ENCODE data around the gene UNC5A.

UNC5A gene

DNA sequence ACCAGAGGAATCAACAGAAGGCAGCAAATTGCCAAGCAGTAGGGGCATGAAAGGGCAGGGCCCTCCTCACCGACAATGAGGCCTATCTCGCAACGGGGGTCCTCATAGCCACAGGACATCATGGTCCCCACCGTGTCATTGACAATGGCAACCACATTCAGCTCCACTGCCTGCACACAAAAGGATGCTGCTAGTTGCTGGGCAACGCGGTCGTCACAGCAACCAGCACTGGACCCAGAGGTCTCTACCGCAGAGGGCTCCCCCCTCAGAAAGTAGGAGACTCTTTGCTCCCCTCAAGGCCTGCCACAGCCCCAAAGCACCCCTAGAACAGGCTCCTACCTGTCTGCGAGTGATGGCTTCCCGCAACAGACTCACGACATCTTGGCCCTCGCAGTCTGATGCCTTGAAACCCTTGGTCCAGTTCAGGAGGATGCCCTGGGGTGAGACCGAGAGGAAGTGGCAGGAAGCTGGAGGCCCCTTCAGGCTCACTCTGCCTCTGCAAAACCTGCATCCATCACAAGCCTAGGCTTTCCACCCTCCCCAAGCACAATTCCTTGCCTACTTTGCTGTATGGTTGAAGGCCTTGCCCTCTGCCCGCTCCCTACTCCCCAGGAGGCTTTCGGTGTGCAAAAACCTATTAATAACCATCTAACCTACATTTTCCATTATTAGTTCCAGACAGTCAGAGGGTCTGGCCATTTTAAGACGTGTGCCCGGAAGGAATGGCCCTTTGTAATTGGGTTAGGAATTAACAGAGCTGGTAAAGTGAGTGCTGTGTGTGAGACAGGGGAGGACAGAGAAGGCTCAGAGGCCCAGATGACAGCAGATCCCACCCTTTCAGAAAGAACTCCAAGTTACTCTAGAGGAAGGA is 73.6 kb downstream of the UNC5A start:
- TF ChIP-seq, protein P1, sequence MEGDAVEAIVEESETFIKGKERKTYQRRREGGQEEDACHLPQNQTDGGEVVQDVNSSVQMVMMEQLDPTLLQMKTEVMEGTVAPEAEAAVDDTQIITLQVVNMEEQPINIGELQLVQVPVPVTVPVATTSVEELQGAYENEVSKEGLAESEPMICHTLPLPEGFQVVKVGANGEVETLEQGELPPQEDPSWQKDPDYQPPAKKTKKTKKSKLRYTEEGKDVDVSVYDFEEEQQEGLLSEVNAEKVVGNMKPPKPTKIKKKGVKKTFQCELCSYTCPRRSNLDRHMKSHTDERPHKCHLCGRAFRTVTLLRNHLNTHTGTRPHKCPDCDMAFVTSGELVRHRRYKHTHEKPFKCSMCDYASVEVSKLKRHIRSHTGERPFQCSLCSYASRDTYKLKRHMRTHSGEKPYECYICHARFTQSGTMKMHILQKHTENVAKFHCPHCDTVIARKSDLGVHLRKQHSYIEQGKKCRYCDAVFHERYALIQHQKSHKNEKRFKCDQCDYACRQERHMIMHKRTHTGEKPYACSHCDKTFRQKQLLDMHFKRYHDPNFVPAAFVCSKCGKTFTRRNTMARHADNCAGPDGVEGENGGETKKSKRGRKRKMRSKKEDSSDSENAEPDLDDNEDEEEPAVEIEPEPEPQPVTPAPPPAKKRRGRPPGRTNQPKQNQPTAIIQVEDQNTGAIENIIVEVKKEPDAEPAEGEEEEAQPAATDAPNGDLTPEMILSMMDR (IDR thresholded peaks at IDR 0.05; ENCODE audit: low read depth, low read length) = no peak
- in situ Hi-C loops (cut with HindIII; ENCODE audit: low sequenced_read_pairs) = no loop called here
- DNase-seq (ENCODE audit: low read depth, low spot score) = no peak
- H3K4me3 ChIP-seq (ENCODE audit: low read depth, low read length) = no peak overlapping the region

DNA sequence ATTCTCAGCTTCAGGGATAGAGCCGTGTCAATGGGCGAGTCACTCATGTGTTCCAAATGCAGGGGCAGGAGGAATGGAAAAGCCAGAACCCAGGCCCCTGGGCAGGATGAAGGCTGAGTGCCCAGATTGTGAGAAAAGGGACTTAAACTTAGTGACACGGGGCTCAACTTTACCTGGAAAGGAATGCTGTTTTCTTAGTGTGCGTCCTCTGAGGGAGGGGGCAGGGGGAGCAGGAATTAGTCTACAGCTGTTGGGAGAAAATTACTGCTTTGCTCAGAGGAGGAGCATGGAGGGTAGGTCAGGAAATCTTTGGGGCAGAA is 74.2 kb downstream of the UNC5A start:
- H3K4me3 ChIP-seq (ENCODE audit: low read depth, low read length) = no peak overlapping the region
- TF ChIP-seq, protein P1 (IDR thresholded peaks at IDR 0.05; ENCODE audit: low read depth, low read length) = no peak
- DNase-seq (ENCODE audit: low read depth, low spot score) = no peak
- in situ Hi-C loops (cut with HindIII; ENCODE audit: low sequenced_read_pairs) = no loop called here

DNA sequence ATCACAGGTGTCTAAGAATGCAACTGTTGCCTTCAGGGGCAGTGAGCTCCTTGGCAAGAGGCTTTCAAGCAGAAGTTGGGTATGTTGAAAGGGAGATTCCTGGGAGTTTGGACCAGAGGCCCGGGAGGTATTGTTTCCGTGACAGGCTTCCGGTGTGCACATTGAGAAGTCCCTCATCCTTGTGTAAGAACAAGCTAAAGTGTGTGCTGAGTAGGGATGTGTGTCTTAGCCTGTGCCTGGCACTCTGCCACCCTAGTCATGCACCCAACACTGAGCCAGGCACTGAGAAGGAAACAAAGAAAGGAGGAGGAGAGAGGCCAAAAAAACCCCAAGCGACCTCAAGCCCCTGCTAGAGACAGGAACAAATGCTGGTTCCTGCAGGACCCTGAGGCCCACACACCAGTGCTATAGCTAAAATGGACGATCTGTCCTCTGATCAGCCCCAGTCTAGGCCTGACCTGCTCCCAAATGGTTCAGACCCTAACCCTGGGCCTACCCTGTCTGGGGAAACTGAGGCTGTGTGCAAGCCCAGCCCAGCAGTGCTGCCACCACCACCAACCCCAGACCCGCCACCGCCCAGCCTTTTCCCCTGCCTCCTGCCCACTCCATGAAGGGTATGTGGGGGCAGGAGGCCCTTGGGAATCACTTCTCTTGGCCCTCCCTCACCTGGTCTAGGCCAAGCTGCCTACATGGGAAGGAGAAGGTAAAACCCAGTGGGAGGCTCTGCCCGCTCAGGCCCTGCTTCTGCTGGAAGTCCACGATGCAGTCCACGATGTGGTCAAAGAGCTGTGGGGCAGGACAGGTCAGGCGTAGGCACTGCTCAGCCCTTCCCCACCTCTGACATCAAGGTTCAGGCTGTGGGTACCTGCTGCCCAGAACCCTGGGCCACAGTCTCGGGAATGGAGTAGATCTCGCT is 76.2 kb downstream of the UNC5A start:
- in situ Hi-C loops (cut with HindIII; ENCODE audit: low sequenced_read_pairs) = no loop called here
- DNase-seq (ENCODE audit: low read depth, low spot score) = no peak
- no peak overlapping the region for H3K4me3 ChIP-seq (ENCODE audit: low read depth, low read length)
- TF ChIP-seq, protein P1 (IDR thresholded peaks at IDR 0.05; ENCODE audit: low read depth, low read length) = no peak

DNA sequence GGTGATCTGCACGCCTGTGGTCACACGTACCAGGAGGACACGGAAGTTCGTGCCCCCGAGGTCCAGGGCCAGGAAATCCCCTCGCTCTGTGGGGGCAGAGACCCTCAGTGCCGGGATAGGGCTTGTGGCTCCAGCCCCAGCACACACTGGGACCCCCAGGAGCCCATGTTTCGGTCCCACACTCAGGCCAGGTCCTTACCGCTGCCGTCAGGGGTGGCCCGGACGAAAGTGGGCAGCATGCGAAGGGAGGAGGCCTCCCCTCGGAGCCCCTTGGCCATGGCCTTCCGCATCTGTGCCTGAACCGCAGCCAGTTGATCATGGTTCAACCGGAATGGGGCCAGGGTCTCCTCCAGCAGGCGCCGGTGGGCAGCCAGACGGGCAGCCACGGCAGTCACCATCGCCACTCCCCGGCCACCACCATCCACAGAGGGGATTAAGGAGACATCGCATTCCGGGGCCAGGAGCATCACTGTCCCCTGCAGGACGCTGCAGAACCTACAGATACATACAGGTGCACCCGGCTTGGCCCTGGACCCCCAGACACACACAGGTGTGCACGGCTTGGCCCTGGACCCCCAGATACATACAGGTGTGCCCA is 77.0 kb downstream of the UNC5A start:
- no peak overlapping the region for H3K4me3 ChIP-seq (ENCODE audit: low read depth, low read length)
- TF ChIP-seq, protein P1 (IDR thresholded peaks at IDR 0.05; ENCODE audit: low read depth, low read length) = no peak
- DNase-seq (ENCODE audit: low read depth, low spot score) = no peak
- in situ Hi-C loops (cut with HindIII; ENCODE audit: low sequenced_read_pairs) = no loop called here

DNA sequence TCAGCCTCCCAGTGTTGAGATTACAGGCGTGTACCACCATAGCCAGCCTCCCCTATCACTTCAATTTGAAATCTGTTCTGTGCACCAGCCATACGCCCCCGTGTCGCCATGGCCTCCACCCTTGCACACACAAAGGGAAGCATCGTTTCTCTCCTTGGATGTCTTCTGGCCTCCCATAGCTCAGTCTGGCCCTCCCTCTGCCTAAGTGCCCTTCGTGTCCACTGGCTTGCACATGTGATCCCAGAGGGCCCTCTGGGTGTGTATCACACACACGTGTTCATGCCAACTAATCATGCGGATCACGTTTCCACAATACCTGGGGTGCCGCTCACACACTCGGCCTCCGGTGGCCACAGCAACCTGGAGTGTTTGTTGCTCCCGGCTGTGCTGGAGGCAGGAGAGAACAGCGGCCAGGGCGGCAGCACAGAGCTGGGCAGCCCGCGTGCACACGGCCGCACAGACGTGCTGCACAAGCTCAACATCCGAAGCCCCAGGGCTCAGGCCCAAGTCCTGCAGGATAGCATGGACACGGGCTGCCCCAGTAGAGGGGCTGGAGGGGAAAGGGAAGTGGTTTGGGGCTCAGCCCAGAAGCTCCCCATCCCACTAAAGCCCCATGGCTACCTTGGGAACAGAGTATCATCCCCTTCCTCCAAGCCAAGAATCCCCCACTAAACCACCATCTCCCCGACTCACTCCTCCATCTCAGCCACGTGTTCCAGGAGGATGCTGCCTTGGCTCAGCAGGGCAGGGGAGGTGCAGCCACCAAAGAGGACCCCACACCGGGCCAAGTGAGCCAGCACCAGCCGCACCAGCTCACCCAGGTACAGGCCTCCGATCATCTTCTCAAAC is 77.9 kb downstream of the UNC5A start:
- TF ChIP-seq, protein P1 (IDR thresholded peaks at IDR 0.05; ENCODE audit: low read depth, low read length) = no peak
- DNase-seq (ENCODE audit: low read depth, low spot score) = no peak
- in situ Hi-C loops (cut with HindIII; ENCODE audit: low sequenced_read_pairs) = no loop called here

DNA sequence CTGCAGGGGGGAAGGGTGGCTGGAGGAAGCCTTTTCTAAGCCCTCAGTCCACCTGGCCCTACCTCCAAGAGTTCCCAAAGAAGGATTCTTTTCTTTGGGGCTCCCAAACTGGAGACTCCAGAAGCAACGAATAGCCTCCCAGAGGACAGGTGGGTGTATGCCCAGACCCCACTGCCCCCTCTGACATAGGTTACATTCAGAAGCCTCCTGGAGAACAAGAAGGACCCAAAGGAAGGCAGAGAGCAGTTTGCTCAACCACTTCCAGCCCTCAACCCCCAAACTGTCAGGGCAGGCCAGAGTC is 78.5 kb downstream of the UNC5A start:
- TF ChIP-seq, protein P1 (IDR thresholded peaks at IDR 0.05; ENCODE audit: low read depth, low read length) = no peak
- H3K4me3 ChIP-seq (ENCODE audit: low read depth, low read length) = no peak overlapping the region
- in situ Hi-C loops (cut with HindIII; ENCODE audit: low sequenced_read_pairs) = no loop called here
- no peak for DNase-seq (ENCODE audit: low read depth, low spot score)

More for the DNA sequence above, 77.9 kb downstream of the UNC5A start:
- H3K4me3 ChIP-seq (ENCODE audit: low read depth, low read length) = no peak overlapping the region

All from astrocyte of the spinal cord (primary cell).